ENCODE results near the gene PRR13.
"Not testable (repeated sequence)": the region's sequence is repeated elsewhere in the genome, so short reads cannot be mapped to it uniquely, and the experiment has no call there.

PRR13 gene

DNA sequence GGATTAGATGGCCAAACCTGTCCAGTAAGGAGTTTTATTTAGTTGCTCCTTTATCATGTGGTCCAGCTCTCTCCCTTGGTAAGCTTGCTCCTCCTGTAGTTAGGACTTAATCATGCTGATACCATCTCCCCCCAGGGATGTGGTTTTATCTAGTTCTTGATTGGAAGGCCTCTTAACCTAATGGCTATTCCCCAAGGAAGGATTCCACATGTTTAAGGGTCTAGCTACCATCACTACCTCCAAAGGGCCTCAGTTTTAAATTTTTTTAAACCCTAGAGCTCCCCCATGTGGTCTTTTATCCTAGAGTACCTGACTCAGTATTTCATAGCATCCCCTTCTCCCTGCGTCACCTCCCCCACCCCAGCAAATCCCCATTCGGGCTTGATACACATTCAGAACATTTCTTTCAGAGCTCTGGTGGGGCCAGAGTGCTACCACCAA lies 35.3 kb downstream of the PRR13 start:
- no peak overlapping the region for H3K4me3 ChIP-seq (ENCODE audit: control insufficient read depth, low read depth, low read length)
- peak; percentile 37 for TF ChIP-seq CTCF (conservative IDR thresholded peaks at IDR 0.05; ENCODE audit: control insufficient read depth, insufficient read depth, low read depth, low read length)
- DNase-seq (ENCODE audit: low read depth), result peak; percentile 66

GRCh38 chr12:53478865-53479264 lies 37.3 kb downstream of the PRR13 start:
- no peak for TF ChIP-seq CTCF (conservative IDR thresholded peaks at IDR 0.05; ENCODE audit: control insufficient read depth, insufficient read depth, low read depth, low read length)
- peak; percentile 55 for DNase-seq (ENCODE audit: low read depth)
- H3K4me3 ChIP-seq (ENCODE audit: control insufficient read depth, low read depth, low read length), result no peak overlapping the region

GRCh38 chr12:53479331-53479730 lies 37.8 kb downstream of the PRR13 start:
- H3K4me3 ChIP-seq (ENCODE audit: control insufficient read depth, low read depth, low read length), result no peak overlapping the region
- DNase-seq (ENCODE audit: low read depth), result no peak
- no peak for TF ChIP-seq CTCF (conservative IDR thresholded peaks at IDR 0.05; ENCODE audit: control insufficient read depth, insufficient read depth, low read depth, low read length)

DNA sequence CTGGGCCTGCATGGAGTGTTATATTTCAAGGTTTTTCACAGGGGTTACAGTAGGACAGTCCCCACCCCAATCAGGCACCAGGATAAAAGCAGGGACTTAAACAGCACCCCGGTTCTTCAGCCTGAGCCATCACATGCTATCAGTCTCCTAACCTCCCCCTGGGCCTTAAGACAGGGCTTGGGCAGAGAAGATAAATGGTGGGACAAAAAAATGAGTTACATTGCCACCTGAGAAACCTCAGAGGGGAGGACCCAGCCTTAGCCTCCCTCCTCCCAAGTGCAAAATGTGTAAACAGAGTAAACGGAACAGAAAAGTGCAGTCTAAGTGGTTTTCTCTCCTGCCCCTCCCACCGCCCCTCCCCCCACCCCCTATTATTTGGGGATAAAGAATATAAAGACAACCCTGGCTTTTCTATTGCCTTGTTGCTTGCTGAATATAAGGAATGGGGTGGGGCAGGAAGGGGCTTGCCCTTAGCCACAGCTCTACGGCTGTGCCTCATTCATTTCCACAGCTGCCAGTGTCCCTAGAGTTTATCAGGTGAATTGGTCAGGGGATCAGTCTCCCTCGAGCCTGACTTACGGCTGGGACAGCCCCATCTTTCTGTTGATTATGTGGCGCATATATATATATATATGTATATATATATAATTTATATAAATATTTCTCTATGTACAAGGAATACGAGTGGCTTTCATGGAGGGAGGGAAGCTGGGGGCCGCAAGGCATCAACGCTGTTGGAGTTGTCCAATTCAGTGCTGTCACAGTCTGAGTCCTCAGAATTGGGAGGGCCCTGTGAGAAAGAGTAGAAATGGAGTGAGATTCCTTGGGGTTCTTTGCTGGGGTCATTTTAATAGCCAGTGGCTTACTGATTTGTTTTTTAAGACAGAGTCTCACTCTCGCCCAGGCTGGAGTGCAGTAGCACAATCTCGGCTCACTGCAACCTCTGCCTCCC lies 39.2 kb downstream of the PRR13 start:
- no peak overlapping the region for H3K4me3 ChIP-seq (ENCODE audit: control insufficient read depth, low read depth, low read length)
- no peak for TF ChIP-seq CTCF (conservative IDR thresholded peaks at IDR 0.05; ENCODE audit: control insufficient read depth, insufficient read depth, low read depth, low read length)
- no peak for DNase-seq (ENCODE audit: low read depth)

DNA sequence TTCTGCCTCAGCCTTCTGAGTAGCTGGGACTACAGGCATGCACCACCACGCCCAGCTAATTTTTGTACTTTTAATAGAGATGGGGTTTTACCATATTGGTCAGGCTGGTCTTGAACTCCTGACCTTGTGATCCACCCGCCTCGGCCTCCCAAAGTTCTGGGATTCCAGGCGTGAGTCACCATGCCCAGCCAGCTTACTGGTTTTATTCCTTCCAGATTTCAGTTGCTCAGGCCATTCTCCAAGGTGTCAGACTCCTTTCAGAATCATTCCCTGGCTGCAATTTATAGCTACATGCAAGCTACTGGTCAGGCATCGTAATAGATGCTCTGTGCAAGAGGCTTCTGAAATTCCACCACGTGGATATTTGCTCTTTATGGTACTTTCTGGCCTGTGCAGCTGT lies 39.9 kb downstream of the PRR13 start:
- H3K4me3 ChIP-seq (ENCODE audit: control insufficient read depth, low read depth, low read length), result not testable (repeated sequence)
- DNase-seq (ENCODE audit: low read depth), result peak; percentile 90

DNA sequence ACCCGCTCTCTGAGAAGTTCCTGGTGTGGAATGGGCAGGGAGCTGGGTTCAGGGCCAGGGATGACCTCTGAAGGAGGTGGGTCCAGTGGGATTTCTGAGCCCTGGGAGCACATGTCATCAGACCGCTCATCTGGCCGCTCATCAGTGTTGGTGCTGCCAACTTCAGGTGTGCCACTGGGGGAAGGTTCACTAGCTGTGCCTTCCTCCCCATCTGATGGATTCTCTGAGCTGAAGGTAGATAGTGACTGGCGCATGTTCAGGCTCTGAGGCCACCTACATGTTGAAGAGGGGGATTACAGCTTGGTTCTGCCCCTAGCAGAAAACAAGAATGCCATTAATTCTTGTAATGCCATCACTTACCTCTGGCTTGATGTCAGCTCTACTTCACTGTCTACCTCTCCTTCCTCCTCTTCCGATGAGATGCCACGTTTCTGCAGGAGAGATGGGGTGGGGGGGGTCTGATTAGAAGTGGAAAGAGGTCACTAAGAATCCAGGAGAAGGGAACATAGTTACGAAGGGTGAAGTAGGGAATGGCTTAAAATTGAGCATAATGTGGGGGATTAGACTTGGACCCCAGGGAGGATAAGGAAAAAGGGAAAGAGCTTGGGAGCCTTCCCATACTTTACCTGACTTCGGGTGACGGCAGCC lies 40.5 kb downstream of the PRR13 start:
- peak; percentile 30 for TF ChIP-seq CTCF (conservative IDR thresholded peaks at IDR 0.05; ENCODE audit: control insufficient read depth, insufficient read depth, low read depth, low read length)
- H3K4me3 ChIP-seq (ENCODE audit: control insufficient read depth, low read depth, low read length), result no peak overlapping the region
- DNase-seq (ENCODE audit: low read depth), result no peak

GRCh38 chr12:53482626-53483168 lies 41.2 kb downstream of the PRR13 start:
- H3K4me3 ChIP-seq (ENCODE audit: control insufficient read depth, low read depth, low read length), result no peak overlapping the region
- TF ChIP-seq CTCF (conservative IDR thresholded peaks at IDR 0.05; ENCODE audit: control insufficient read depth, insufficient read depth, low read depth, low read length), result no peak
- DNase-seq (ENCODE audit: low read depth), result no peak

Measured in fibroblast of mammary gland (primary cell).